IPS-18a (cell line): Measurements from ENCODE around the gene KCTD5.
A peak's percentile ranks its signal among the peaks of the same experiment; 100 is the strongest.
"Not testable (repeated sequence)": the region's sequence is repeated elsewhere in the genome, so short reads cannot be mapped to it uniquely, and the experiment has no call there.

Experiments
- H3K27ac ChIP-seq: one replicate; pipeline ENCODE4 v1.5.1; 2013; ENCODE audit warnings: low read length
- H3K27me3 ChIP-seq: one replicate; pipeline ENCODE4 v1.6.1; 2013; ENCODE audit warnings: mild to moderate bottlenecking, low read length; ENCODE audit not compliant: control insufficient read depth, insufficient read depth
- H3K36me3 ChIP-seq: one replicate; pipeline ENCODE4 v1.6.1; 2013; ENCODE audit warnings: low read depth, low read length; ENCODE audit not compliant: control insufficient read depth
- H3K4me1 ChIP-seq: one replicate; pipeline ENCODE4 v1.6.1; 2013; ENCODE audit warnings: low read depth, low read length; ENCODE audit not compliant: control insufficient read depth
- H3K4me3 ChIP-seq: one replicate; pipeline ENCODE4 v1.5.1; 2013; ENCODE audit warnings: low read length
- H3K9ac ChIP-seq: one replicate; pipeline ENCODE4 v1.6.1; 2013; ENCODE audit warnings: mild to moderate bottlenecking, low read length, moderate library complexity
- H3K9me3 ChIP-seq: one replicate; pipeline ENCODE4 v1.6.1; 2013; ENCODE audit warnings: low read depth, low read length; ENCODE audit not compliant: control insufficient read depth

The KCTD5 gene, protein sequence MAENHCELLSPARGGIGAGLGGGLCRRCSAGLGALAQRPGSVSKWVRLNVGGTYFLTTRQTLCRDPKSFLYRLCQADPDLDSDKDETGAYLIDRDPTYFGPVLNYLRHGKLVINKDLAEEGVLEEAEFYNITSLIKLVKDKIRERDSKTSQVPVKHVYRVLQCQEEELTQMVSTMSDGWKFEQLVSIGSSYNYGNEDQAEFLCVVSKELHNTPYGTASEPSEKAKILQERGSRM

DNA sequence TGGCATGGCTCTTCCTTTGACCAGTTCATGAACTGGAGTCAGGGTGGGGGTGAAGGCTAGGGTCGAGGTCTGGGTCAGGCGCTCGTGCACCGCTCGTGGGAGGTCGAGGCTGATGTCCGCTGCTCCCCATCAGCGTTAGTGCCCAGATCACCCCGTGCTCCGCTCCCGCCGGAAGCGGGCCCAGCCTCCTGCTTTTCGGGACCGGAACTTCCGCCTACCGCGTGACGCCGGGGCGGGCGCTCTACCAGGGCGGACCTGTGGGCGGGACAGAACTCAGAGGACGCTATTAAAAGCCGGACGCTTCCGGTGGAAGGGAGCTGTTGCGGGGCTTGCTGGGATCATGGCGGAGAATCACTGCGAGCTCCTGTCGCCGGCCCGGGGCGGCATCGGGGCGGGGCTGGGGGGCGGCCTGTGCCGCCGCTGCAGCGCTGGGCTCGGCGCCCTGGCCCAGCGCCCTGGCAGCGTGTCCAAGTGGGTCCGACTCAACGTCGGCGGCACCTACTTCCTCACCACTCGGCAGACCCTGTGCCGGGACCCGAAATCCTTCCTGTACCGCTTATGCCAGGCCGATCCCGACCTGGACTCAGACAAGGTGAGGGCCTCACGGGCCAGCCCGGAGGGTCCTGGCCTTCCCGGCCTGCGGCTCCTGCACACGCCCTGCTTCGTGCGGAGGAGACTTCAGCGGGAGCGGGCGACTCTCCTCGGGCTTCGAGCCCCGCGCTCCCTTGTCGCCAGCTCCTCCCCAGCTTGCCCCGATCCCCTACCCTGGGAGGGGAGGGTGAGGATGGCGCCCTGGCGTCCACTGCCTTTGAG is at the start of gene KCTD5:
KCTD5 (plus strand) TSS at position 315 of the 813 bp plus-strand sequence; CDS start at position 341, 26 bp downstream.
- Histone ChIP-seq H3K36me3 (no peaks in the 10 kb centered on the region), H3K27ac (peak within 1 kb of the TSS; percentile 30), H3K4me3 (peak within 1 kb of the TSS; percentile 67), H3K9me3 (no peaks in the 10 kb centered on the region), H3K9ac (peak within 1 kb of the TSS; percentile 78), H3K27me3 (no peaks in the 10 kb centered on the region), H3K4me1 (no peaks in the 10 kb centered on the region)

DNA sequence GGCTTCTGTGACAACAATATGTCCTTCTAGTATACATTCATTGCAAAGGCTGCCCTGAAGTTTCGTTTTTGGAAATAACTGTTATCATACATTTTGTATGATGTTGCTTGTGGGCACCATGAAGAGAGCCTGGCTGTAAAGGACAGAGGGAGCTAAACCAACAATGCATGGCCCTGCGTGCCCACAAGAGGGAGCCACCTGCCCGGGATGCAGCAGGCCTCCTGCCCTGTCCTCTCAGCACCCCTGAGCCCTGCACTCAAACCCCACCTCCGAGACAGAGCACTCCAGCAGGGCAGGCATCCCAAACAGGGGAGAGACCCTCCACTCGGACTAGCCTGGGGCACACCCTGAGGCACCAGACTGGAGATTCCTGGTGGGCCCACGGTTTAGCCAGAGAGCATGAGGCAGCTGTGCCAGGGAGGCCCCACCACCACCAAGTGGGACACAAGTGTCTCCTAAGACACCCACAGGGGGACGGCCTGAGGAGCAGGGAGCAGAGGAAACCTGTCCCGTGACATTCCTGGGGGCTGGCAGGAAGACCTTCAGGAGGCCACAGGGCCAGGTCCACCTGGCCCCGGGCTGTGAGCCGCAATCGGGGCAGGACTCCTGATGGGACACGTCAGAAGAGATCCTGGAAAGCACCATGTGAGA is 43.1 kb upstream of the KCTD5 start:
- not testable (repeated sequence) for H3K27ac ChIP-seq, H3K4me3 ChIP-seq, H3K9ac ChIP-seq, H3K27me3 ChIP-seq, H3K9me3 ChIP-seq, H3K36me3 ChIP-seq, H3K4me1 ChIP-seq

DNA sequence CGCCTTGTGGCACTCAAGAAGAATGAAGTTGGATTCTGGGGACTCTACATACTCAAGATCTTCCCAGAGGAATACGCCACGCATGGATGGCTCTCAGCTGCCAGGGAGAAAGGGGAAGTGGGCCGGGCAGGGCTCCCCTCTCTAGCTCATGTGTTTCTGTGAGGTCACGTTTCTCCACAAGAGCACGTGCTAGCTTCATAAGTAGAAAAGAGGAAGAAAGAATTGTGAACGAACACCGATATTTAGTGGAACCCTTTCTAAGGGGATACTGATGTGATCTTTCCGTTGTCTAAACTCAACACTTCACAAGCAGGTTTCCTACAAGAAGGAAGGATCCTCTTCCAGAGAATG is 42.6 kb upstream of the KCTD5 start:
- H3K4me1 ChIP-seq, H3K9ac ChIP-seq, H3K9me3 ChIP-seq, H3K27me3 ChIP-seq, H3K4me3 ChIP-seq, H3K27ac ChIP-seq, H3K36me3 ChIP-seq: not testable (repeated sequence)

DNA sequence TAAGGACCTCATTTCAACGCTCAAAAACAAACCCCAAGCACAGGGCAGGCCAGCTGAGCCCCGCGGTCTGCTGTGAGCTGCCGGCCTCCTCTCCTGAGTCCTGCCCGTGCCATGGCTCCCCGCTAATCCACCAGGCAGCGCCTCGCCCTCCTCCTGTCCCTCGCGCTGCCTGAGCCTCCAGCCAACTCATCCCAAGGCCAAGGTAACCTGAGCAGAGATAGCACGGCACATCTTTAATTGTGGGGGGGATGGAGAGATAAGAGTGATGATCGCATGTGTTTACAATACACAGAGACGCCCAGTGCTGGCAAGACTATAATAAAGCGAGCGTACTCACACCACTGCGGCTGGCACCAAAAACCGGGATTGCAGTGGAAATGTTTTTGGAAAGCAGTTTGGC is 39.8 kb upstream of the KCTD5 start:
- not testable (repeated sequence) for H3K36me3 ChIP-seq, H3K4me3 ChIP-seq, H3K9me3 ChIP-seq, H3K27me3 ChIP-seq, H3K27ac ChIP-seq, H3K4me1 ChIP-seq, H3K9ac ChIP-seq

DNA sequence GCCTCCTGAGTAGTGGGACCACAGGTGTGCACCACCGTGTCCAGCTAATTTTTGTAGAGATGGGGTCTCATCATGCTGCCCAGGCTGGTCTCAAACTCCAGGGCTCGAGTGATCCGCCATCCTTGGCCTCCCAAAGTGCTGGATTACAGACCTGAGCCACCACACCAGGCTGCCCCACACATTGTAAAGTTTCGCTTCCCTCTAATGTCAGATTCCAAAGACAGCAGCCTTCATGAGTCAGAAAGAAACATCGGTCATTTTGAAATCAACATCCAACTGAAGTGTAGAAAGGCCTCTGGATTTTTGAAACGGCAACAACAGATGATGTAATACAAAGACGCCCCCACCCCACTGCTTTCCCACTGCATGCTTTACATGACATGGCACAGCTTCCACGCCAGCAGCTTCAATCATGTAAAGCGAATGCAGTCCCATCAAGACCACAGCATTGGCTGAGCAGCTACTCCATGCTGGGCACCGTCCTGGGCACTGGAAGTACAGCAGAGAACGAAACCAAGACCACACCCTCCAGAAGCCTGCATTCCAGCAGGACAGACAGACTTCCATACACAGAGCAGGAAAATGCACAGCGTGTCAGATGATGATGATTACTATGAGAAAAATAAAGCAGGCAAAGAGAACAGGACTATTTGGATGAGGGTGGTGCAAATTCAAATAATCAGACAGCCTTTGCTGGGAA is 37.4 kb upstream of the KCTD5 start:
- not testable (repeated sequence) for H3K9ac ChIP-seq, H3K36me3 ChIP-seq, H3K4me3 ChIP-seq, H3K9me3 ChIP-seq, H3K27me3 ChIP-seq, H3K4me1 ChIP-seq, H3K27ac ChIP-seq

DNA sequence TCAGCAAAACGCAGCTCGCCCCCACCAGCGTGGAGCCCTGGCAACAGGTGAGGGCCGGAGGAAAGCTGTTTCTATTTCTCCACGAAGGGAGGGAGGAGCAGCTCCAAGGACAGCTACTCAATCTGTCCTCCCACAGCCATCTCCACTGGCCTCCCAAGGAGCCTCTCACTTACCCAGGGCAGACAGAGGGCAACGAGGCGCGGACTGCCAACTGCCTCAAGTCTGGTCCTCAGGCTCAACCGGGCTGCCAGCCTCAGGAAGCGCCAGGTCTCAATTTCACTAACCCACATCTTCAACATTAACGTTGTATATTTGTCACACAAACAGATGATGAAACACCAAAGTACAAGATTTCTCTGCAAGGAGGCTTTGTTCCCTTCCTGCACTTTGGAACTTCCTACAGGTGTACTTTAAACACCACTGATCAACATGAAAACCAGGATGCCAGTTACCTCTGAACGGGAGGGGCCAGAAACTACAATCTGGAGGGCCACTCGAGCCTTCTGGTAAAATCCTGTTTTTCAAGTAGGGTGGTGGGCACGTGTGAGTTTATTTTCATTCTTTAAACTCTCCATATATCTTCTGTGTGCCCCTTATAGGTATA is 31.0 kb upstream of the KCTD5 start:
- not testable (repeated sequence) for H3K9ac ChIP-seq, H3K4me3 ChIP-seq, H3K9me3 ChIP-seq, H3K36me3 ChIP-seq, H3K27ac ChIP-seq, H3K27me3 ChIP-seq, H3K4me1 ChIP-seq

DNA sequence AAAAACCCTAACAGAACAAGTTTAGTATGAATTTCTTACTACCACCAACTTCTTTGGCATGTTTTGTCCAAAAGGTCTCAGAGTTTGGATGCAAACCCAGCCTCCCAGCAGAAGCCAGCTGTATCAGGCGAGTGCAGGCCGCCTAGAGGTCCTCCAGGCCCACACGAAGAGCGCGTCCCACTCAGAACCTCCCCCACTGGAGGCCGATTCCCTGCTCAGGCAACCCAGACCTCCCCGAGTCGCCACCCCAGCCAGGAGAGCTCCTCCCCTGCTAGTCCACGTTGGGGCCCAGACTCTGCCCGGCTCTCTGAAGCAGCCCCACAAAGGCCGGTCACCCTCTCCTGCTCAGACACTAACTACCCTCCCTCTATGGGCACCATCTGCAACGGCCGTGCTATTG is 28.4 kb upstream of the KCTD5 start:
- not testable (repeated sequence) for H3K4me1 ChIP-seq, H3K27me3 ChIP-seq, H3K27ac ChIP-seq, H3K9me3 ChIP-seq, H3K4me3 ChIP-seq, H3K36me3 ChIP-seq, H3K9ac ChIP-seq

DNA sequence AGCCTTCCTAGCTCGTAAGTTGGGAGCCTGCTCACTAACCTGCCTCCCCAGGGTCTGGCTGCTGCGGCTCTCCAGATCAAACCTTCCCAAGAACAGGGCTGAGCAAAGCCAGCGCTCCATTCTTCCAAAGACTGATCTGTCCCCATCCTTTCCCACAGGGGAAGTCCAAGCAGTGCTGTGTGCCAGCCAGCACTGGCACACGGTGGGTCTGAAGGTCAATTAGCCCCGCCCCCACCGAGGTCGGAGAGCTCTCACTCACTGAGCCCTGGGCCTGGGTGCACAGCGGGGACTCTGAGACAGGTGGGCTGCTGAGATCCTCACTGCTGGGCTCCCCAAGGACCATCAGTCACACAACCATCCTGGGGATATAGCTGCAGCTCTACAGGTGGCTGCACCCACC is 27.4 kb upstream of the KCTD5 start:
- H3K9ac ChIP-seq, H3K27ac ChIP-seq, H3K9me3 ChIP-seq, H3K36me3 ChIP-seq, H3K27me3 ChIP-seq, H3K4me3 ChIP-seq, H3K4me1 ChIP-seq: not testable (repeated sequence)

DNA sequence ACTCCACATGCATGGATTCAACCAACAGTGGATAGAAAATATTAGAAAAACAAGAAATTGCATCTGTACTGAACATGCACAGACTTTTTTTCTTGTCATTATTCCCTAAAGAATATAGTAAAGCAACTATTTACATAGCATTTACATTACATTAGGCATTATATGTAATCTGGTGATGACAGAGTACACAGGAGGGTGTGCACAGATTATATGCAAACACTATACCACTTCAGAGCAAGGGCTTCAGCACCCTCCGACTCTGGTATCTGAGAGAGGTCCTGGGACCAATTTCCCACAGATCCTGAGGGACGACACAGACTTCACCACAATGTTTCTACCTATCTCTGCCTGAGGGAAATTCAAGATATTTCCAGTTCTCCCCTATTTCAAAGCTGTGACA is 25.3 kb upstream of the KCTD5 start:
- no peaks in the 10 kb centered on the region for H3K36me3 ChIP-seq
- no peaks in the 10 kb centered on the region for H3K9me3 ChIP-seq
- no peak overlapping the region for H3K9ac ChIP-seq
- no peaks in the 10 kb centered on the region for H3K27me3 ChIP-seq
- H3K4me3 ChIP-seq: no peak overlapping the region
- H3K27ac ChIP-seq: no peak overlapping the region
- H3K4me1 ChIP-seq: no peaks in the 10 kb centered on the region

DNA sequence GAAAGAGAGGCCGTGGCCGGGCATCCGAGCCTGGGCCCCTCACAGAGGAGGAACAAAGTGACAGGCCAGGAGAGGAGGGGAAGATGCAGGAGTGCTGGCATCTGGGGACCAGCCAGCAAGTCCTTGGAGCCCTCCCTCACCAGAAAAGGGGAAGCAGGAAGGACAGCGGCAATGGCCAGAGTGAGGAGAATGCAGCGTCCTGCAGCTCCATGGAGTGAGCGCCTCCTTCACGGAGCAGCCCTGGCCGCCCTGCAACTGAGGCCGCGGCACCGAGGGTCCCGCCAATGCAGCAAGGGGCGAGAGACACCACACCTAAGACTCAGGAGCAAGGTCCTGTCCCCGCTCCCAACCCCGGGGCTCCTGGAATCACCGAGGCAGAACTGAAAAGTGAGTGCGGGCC is 24.5 kb upstream of the KCTD5 start:
- H3K9me3 ChIP-seq: not testable (repeated sequence)

DNA sequence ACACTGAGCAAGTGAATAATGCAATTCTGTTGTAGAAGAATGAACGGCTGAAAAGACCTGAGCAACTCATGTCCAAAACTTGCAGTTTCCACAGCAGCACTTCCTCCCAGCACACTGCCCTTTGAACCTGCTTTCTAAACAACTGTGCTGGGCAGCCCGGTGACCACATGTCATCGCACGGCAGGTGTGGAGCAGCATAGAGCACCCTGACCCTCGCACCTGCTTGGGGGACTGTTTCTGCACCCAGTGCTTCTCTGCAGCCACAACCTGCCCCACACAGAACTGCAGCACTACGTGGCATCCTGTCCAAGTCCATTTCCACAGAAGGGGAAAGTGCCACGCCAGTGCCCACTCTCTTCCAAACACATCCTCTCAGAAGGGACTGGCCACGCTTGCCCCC is 22.8 kb upstream of the KCTD5 start:
- H3K4me1 ChIP-seq, H3K9me3 ChIP-seq, H3K36me3 ChIP-seq, H3K27ac ChIP-seq, H3K4me3 ChIP-seq, H3K9ac ChIP-seq, H3K27me3 ChIP-seq: not testable (repeated sequence)

More for the DNA sequence above, 24.5 kb upstream of the KCTD5 start:
- H3K27me3 ChIP-seq, H3K36me3 ChIP-seq, H3K27ac ChIP-seq, H3K4me1 ChIP-seq, H3K9ac ChIP-seq, H3K4me3 ChIP-seq: not testable (repeated sequence)
